Endothelial cell of umbilical vein (primary cell): ENCODE data around the gene BCL7A. TPM values are rescaled to one million over a fixed set of nuclear protein-coding genes. Genes with fewer than 3 reads are reported as not detected.

Experiments used
- BruUV-seq: library from RNA; stranded (reverse); fragments of 400-500 nt; replicated peaks from 2 replicates; lab custom pipeline; 2021; lab: Mats Ljungman, UMichigan
- CTCF ChIA-PET: fragments of 300-600, 350-600 bp; sonication (Branson Sonifier 250); formaldehyde crosslinking; loops from one replicate; lab custom pipeline; 2021; ENCODE audit warnings: antibody characterized with exemption, inconsistent platforms; lab: Charles Lee
- POLR2A ChIA-PET: fragments of 300-600, 350-600 bp; sonication (Branson Sonifier 250); formaldehyde crosslinking; loops from one replicate; lab custom pipeline; 2021; ENCODE audit warnings: antibody characterized with exemption, inconsistent platforms; lab: Charles Lee
- DNase-seq: peaks from one replicate; pipeline ENCODE4 v3.0.0-alpha.2; 2011; ENCODE audit warnings: low read depth, low spot score
- FAIRE-seq: peaks from 2 replicates; lab custom pipeline; 2011; peaks lifted over from hg19 to GRCh38; lab: Jason Lieb, UNC
- H2AFZ ChIP-seq: 2 replicates; pipeline ENCODE4 v1.6.0; 2012; ENCODE audit warnings: low read depth, low read length, control low read depth, inconsistent platforms
- H3K27ac ChIP-seq: 2 replicates; pipeline ENCODE4 v1.5.1; 2011; ENCODE audit warnings: low read depth, mild to moderate bottlenecking, control low read depth, low read length, moderate library complexity; ENCODE audit not compliant: insufficient read depth
- H3K27me3 ChIP-seq, 2 experiments: 2 replicates each; pipeline versions ENCODE4 v1.6.0 to v1.6.1; 2011; ENCODE audit warnings: low read length in 2 of 2, mixed read lengths in 1 of 2; ENCODE audit not compliant: control insufficient read depth in 2 of 2, insufficient read depth in 2 of 2
- H3K36me3 ChIP-seq, 2 experiments: 2 replicates in 1 of 2; 3 replicates in 1 of 2; pipeline ENCODE4 v1.5.1; 2011; ENCODE audit warnings: low read length in 2 of 2, mild to moderate bottlenecking in 1 of 2, moderate library complexity in 1 of 2; ENCODE audit not compliant: control insufficient read depth in 2 of 2, insufficient read depth in 2 of 2; ENCODE audit errors: extremely low read depth in 1 of 2
- H3K4me1 ChIP-seq: 3 replicates; pipeline ENCODE4 v1.5.1; 2011; ENCODE audit warnings: mild to moderate bottlenecking, low read length; ENCODE audit not compliant: control insufficient read depth, insufficient read depth; ENCODE audit errors: extremely low read depth
- H3K4me2 ChIP-seq: 2 replicates; pipeline ENCODE4 v1.6.1; 2011; ENCODE audit warnings: low read length, control low read depth, mixed read lengths; ENCODE audit not compliant: insufficient read depth
- H3K4me3 ChIP-seq, 3 experiments: fragments of 200-600 bp in 1 of 3; sonication (generic), shearing (Covaris generic) in 1 of 3; replicated peaks in 1 of 3; 2 replicates each; pipeline ENCODE4 v1.5.1; 2011 to 2016; ENCODE audit warnings: control low read depth in 3 of 3, low read length in 3 of 3, mild to moderate bottlenecking in 2 of 3, inconsistent platforms in 1 of 3, low read depth in 1 of 3, moderate library complexity in 1 of 3; ENCODE audit not compliant: insufficient read depth in 1 of 3
- H3K79me2 ChIP-seq: 2 replicates; pipeline ENCODE4 v1.6.0; 2012; ENCODE audit warnings: low read length, inconsistent platforms; ENCODE audit not compliant: control insufficient read depth, insufficient read depth
- H3K9ac ChIP-seq: replicated peaks from 2 replicates; pipeline ENCODE3; 2011; ENCODE audit warnings: low read length, control low read depth; ENCODE audit not compliant: insufficient read depth; ENCODE audit errors: extremely low read depth
- H3K9me1 ChIP-seq: replicated peaks from 3 replicates; pipeline ENCODE4 v1.6.0; 2011; ENCODE audit warnings: mild to moderate bottlenecking, low read length; ENCODE audit not compliant: control insufficient read depth, insufficient read depth; ENCODE audit errors: extremely low read depth
- H3K9me3 ChIP-seq: replicated peaks from 2 replicates; pipeline ENCODE4 v1.5.1; 2012; ENCODE audit warnings: low read length, inconsistent platforms; ENCODE audit not compliant: control insufficient read depth, insufficient read depth
- H4K20me1 ChIP-seq: replicated peaks from 2 replicates; pipeline ENCODE3; 2011; ENCODE audit warnings: mild to moderate bottlenecking, low read length; ENCODE audit not compliant: control insufficient read depth, insufficient read depth; ENCODE audit errors: extremely low read depth
- CTCF ChIP-seq, 2 donors: IDR thresholded peaks; 1 replicate in 1 of 2; 2 replicates in 1 of 2; pipeline ENCODE4 v1.5.1; 2011; ENCODE audit warnings: low read length in 2 of 2, mild to moderate bottlenecking in 2 of 2, moderate library complexity in 2 of 2, control low read depth in 1 of 2, inconsistent platforms in 1 of 2, low read depth in 1 of 2; ENCODE audit not compliant: insufficient read depth in 1 of 2; ENCODE audit errors: extremely low read depth in 1 of 2
- EZH2 ChIP-seq: IDR thresholded peaks from 2 replicates; pipeline ENCODE4 v1.6.1; 2012; ENCODE audit warnings: borderline replicate concordance, low read depth, mild to moderate bottlenecking, moderate library complexity, low read length, inconsistent platforms; ENCODE audit not compliant: severe bottlenecking
- FOS ChIP-seq: IDR thresholded peaks from 2 replicates; pipeline ENCODE4 v1.6.1; 2011; ENCODE audit warnings: mild to moderate bottlenecking, low read length, moderate library complexity, borderline replicate concordance; ENCODE audit not compliant: insufficient read depth
- GATA2 ChIP-seq: IDR thresholded peaks from 2 replicates; pipeline ENCODE4 v1.7.0; 2011; ENCODE audit warnings: low read depth, mild to moderate bottlenecking, moderate library complexity, mixed read lengths, low read length; ENCODE audit not compliant: insufficient read length, insufficient read depth
- JUN ChIP-seq: IDR thresholded peaks from 2 replicates; pipeline ENCODE4 v1.6.1; 2011; ENCODE audit warnings: borderline replicate concordance, low read depth; ENCODE audit not compliant: insufficient read length, insufficient read depth
- MYC ChIP-seq: IDR thresholded peaks from one replicate; pipeline ENCODE4 v1.6.1; 2011; ENCODE audit warnings: mild to moderate bottlenecking, low read depth, low read length
- POLR2A ChIP-seq: IDR thresholded peaks from 2 replicates; pipeline ENCODE4 v1.6.1; 2012; ENCODE audit warnings: low read depth, mild to moderate bottlenecking, control low read depth, low read length
- POLR2AphosphoS5 ChIP-seq: IDR thresholded peaks from 2 replicates; pipeline ENCODE4 v1.6.1; 2012; ENCODE audit warnings: low read depth, mild to moderate bottlenecking, control low read depth, low read length, moderate library complexity; ENCODE audit not compliant: insufficient read depth
- dilution Hi-C: fragments of 300-500 bp; cut with MboI; formaldehyde crosslinking; loops from one replicate; pipeline ENCODE4 v1.15.0; 2019; ENCODE audit warnings: low sequenced_read_pairs; ENCODE audit not compliant: extremely low pct_ligation_motif_present
- intact Hi-C: fragments of 100-400 bp; cut with micrococcal nuclease; formaldehyde crosslinking; loops from one replicate; pipeline ENCODE4 v1.10.0; 2022
- polyA plus RNA-seq, 4 experiments: library from polyadenylated mRNA; depleted of rRNA in 3 of 4; stranded (reverse) in 3 of 4; unstranded in 1 of 4; fragments of >200 nt; gene quantifications; 2 replicates each; pipeline versions ENCODE4 v1.2.1 to v1.2.3, GENCODE V29; 2011 to 2012; ENCODE audit warnings: missing spikeins in 1 of 4
- total RNA-seq: library from RNA; stranded (reverse); gene quantifications from 2 replicates; pipeline ENCODE4 v1.2.3, GENCODE V29; 2021
- TF ChIP-seq, protein P1 (sequence below): IDR thresholded peaks from 2 replicates; pipeline ENCODE4 v1.6.1; 2011; ENCODE audit not compliant: insufficient read depth, insufficient read length

The BCL7A gene
- total and polyA plus RNA-seq, 2 donors (not counting 3 experiments of a cell fraction or from before 2014, with no cell fraction given), result 9.7 to 11.1 TPM

DNA sequence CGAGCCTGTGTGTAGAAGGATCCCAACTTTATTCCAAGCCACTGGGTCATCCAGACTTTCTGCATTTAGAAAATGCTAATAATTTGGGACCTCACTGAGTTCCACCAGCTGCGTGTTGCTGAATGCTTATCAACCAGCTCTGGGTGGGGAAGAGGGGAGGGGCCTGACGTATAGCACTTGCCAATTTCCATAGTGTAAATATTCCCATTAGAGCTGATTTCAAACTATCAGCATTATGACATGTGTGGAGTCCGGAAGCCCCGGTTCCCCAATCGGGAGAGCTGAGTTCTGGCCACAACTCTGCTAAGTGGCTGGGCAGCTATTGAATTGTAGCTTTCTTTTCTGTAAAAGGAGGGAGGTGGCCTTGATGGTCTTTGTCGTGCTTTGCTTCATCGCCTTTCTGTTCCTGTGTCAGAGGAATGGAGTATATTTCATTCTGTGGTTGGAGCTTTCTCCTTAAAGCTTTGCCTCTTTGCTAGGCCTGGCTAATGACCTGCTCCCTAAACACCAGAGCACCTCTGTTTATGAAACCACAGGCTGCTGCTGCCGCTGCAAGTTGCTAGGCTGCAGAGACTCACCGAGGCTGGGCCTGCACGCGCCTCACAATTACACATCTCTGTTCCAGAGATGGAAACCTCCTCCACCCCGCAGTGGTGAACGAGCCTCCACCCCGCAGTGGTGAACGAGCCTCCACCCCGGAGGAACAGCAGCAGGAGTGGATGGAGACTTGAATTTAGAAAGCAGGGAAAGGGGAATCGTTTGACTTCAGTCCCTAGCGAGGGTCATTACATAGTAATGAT, 7.7 kb upstream of the BCL7A start:
- no peak overlapping the region for H3K27ac ChIP-seq
- H3K9me3 ChIP-seq, result no peaks in the 10 kb centered on the region

More for the DNA sequence above, 7.7 kb upstream of the BCL7A start:
- dilution Hi-C loops (no loop called here), intact Hi-C loops (no loop called here)
- FAIRE-seq, result no peak
- Histone ChIP-seq H3K79me2 (no peaks in the 10 kb centered on the region), H3K9me1 (no peaks in the 10 kb centered on the region), H3K4me1 (no peaks in the 10 kb centered on the region), H3K4me2 (no peak overlapping the region), H3K36me3 (no peaks in the 10 kb centered on the region), H3K4me3 (no peak overlapping the region), H4K20me1 (no peaks in the 10 kb centered on the region), H2AFZ (no peak overlapping the region), H3K9ac (no peak overlapping the region), H3K27me3 (no peaks in the 10 kb centered on the region)
- TF ChIP-seq POLR2AphosphoS5 (no peak), EZH2 (no peak), CTCF (IDR thresholded peaks at IDR 0.05; ENCODE audit: extremely low read depth in 1 of 2, insufficient read depth in 1 of 2, low read depth in 1 of 2, low read length in 2 of 2) (no peak), GATA2 (no peak), FOS (no peak), POLR2A (no peak), MYC (no peak), JUN (no peak)
- TF ChIP-seq, protein P1, sequence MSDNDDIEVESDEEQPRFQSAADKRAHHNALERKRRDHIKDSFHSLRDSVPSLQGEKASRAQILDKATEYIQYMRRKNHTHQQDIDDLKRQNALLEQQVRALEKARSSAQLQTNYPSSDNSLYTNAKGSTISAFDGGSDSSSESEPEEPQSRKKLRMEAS, result no peak
- ChIA-PET CTCF (interaction anchor here (0.7 to 1.5 kb wide), 5 partner anchors 11 to 97 kb away, joined by 3 to 5 read pairs (median 3); partner anchors contain the start of gene CFAP251), POLR2A (no interaction called here)
- DNase-seq, result no peak
- BruUV-seq, result no TSS peak
